NCI-H2227 (cell line): Measurements from ENCODE around the gene NRXN3.

Experiments
- DNase-seq: peaks from one replicate; lab custom pipeline; 2025; ENCODE audit not compliant: unreplicated experiment; lab: John Stamatoyannopoulos, UW

NRXN3 gene

GRCh38 chr14:78173346-78174035, 3.3 kb downstream of the NRXN3 start:
- DNase-seq: peak; percentile 58

- no peak for DNase-seq
These were observed 5.2 kb downstream of the NRXN3 start for GRCh38 chr14:78175412-78175811.

GRCh38 chr14:78178071-78178470, 7.9 kb downstream of the NRXN3 start:
- no peak for DNase-seq

GRCh38 chr14:78178971-78179370, 8.8 kb downstream of the NRXN3 start:
- DNase-seq: no peak

GRCh38 chr14:78181270-78181669, 11.1 kb downstream of the NRXN3 start:
- no peak for DNase-seq

GRCh38 chr14:78182722-78183121, 12.5 kb downstream of the NRXN3 start:
- no peak for DNase-seq

- no peak for DNase-seq
These were observed 14.0 kb downstream of the NRXN3 start for GRCh38 chr14:78184157-78184556.

GRCh38 chr14:78186277-78186676, 16.1 kb downstream of the NRXN3 start:
- DNase-seq: no peak

- no peak for DNase-seq
These were observed 18.7 kb downstream of the NRXN3 start for GRCh38 chr14:78188882-78189281.

- no peak for DNase-seq
These were observed 25.3 kb downstream of the NRXN3 start for GRCh38 chr14:78195431-78195830.

GRCh38 chr14:78196323-78196722, 26.1 kb downstream of the NRXN3 start:
- DNase-seq: no peak

GRCh38 chr14:78197051-78197450, 26.9 kb downstream of the NRXN3 start:
- DNase-seq: no peak

GRCh38 chr14:78202163-78202562, 32.0 kb downstream of the NRXN3 start:
- no peak for DNase-seq

GRCh38 chr14:78202976-78203375, 32.8 kb downstream of the NRXN3 start:
- DNase-seq: no peak

- no peak for DNase-seq
These were observed 37.2 kb downstream of the NRXN3 start for GRCh38 chr14:78207414-78207813.

GRCh38 chr14:78220273-78220672, 50.1 kb downstream of the NRXN3 start:
- DNase-seq: no peak

GRCh38 chr14:78222746-78223145, 52.6 kb downstream of the NRXN3 start:
- no peak for DNase-seq

- DNase-seq: peak; percentile 10
These were observed 57.3 kb downstream of the NRXN3 start for GRCh38 chr14:78227248-78228077.

GRCh38 chr14:78228702-78229327, 58.6 kb downstream of the NRXN3 start:
- no peak for DNase-seq

- DNase-seq: peak; percentile 90
These were observed 62.2 kb downstream of the NRXN3 start for GRCh38 chr14:78232231-78233000.

- no peak for DNase-seq
These were observed 68.0 kb downstream of the NRXN3 start for GRCh38 chr14:78238141-78238540.
